Hypothalamus (tissue), 51 donors: Measurements from ENCODE around the gene PLEKHG3.
A peak's percentile ranks its signal among the peaks of the same experiment; 100 is the strongest.

Experiments used
- DNase-seq, 51 donors: peaks; one replicate each; lab custom pipeline; 2025; lab: John Stamatoyannopoulos, UW

PLEKHG3 gene

GRCh38 chr14:64704743-64705380 is 638 bp downstream of the PLEKHG3 start:
- peak in 11 of 51 donors; percentile 38 to 82 (median 52) for DNase-seq

DNA sequence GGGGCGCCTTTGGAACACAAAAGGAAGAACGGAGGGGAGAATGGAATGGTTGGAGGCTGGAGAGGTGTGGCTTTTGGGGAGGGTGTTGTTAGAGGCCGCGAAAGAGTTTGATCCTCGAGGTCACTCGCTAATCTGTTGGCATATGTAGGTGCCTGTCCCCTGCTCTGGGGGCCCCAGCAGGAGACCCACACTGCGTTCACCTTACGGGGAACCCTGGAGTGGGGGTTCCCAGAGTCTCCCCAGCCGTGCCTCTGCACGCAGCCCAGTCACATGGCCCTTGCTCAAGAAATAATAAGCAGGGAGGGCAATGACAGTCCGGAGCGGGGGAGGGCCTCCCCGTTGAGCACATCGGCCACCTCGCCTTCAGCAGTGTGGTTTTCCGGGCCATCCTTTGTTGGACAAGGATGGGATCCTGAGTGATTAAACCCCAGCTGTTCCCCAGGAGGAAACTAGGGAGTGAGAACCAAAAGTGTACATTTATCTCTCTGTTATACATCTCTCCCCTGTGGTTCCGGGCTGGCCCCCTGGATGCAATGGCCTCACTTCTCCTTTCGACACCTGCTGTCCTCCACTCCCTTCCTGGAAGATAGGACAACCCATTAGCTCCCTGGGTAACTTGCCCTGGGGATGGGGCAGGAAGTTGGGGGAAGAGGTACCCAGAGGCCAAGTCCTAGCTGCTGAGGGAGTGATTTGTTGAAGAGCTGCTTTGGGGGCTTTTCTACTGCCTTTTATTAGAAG is 1.3 kb downstream of the PLEKHG3 start:
- peak in 32 of 51 donors; percentile 22 to 79 (median 48) for DNase-seq

GRCh38 chr14:64706119-64706592 is 1.9 kb downstream of the PLEKHG3 start:
- DNase-seq, result no peak

- DNase-seq, result peak in 45 of 51 donors; percentile 28 to 94 (median 75)
These were observed 2.5 kb downstream of the PLEKHG3 start for GRCh38 chr14:64706593-64707193.

GRCh38 chr14:64707661-64708060 is 3.4 kb downstream of the PLEKHG3 start:
- peak in 1 of 51 donors; percentile 21 for DNase-seq

- peak in 33 of 51 donors; percentile 20 to 68 (median 40) for DNase-seq
These were observed 4.2 kb downstream of the PLEKHG3 start for GRCh38 chr14:64708148-64709004.

DNA sequence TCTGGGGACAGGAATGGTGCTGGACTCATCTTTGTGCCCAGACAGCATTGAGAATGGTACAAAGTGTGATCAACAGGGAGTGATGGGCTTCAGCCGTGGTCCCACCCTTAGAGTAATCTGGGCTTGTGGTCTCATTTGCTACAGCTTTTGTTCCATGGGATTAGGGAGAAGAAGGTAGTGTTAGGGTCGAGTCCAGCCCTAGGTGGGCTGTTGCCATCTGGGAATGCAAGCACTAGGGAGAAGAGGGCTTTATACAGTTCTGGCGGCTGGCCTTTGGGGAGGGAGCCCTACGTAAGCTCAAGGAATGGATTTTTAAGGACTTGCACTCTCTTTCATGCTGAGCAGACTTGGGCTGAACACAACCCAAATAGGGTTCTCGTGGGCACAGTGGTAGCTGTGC is 4.9 kb downstream of the PLEKHG3 start:
- DNase-seq, result peak in 1 of 51 donors; percentile 57

DNA sequence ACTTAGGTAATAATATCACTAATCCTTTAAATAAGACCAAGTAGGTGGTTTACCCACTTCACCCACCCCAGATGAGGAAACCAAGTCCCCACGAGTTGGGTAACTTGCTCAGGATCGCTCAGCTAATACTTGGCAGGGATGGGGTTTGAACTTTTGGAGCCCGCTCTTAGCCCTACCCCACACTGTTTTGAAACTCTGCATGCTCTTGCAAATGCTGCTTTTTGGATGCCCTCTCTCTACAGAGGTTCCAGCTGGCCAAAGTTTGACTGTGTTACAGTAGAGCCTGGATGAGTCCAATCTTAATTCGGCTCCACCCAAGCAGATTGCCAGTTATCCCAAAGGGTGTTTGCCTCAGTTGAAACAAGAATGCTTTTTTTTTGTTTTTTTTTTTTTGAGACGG is 6.8 kb downstream of the PLEKHG3 start:
- DNase-seq, result no peak

DNA sequence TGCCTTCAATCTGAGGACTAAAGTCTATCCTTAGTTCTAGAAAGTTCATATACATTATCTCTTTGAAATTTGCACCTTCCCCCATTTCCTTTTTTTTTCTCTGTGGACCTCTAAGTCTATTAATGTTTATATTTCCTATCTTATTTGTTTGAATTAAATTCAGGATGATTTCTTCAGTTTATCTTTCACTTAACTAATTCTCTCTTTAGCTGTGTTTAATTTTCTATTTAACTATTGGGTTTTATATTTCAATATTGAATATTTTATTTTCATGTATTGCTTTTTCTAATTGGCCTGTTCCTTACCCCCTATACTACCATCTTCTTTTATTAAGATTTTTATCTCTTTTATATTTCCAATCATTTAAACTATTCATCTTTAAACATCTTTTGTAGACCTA is 9.5 kb downstream of the PLEKHG3 start:
- no peak for DNase-seq

- DNase-seq, result no peak
These were observed 10.3 kb downstream of the PLEKHG3 start for GRCh38 chr14:64714432-64715025.

DNA sequence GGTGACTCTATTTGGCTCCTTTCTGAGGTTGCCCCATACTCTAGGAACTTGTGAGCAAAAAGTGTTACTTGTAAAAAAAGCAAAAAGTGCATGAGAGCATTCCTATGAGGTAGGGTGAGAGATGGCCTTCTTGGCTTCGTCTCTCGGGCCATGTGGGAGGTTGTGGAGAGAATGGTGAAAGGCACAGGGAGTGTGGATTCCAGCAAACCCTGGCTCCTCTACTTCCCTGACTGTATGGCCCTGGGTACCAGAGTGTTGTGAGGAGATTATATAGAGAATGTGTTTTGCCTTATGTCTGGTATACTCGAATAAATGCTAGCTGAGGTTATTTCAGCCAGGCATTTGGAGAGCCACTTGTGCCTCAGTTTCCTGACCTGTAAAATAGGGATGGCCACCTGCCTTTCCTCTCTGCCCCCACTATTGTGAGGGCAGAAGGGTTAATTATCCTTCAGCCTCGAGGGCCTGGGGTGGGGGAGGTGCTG is 11.0 kb downstream of the PLEKHG3 start:
- DNase-seq, result peak in 3 of 51 donors; percentile 49 to 67 (median 64)

DNA sequence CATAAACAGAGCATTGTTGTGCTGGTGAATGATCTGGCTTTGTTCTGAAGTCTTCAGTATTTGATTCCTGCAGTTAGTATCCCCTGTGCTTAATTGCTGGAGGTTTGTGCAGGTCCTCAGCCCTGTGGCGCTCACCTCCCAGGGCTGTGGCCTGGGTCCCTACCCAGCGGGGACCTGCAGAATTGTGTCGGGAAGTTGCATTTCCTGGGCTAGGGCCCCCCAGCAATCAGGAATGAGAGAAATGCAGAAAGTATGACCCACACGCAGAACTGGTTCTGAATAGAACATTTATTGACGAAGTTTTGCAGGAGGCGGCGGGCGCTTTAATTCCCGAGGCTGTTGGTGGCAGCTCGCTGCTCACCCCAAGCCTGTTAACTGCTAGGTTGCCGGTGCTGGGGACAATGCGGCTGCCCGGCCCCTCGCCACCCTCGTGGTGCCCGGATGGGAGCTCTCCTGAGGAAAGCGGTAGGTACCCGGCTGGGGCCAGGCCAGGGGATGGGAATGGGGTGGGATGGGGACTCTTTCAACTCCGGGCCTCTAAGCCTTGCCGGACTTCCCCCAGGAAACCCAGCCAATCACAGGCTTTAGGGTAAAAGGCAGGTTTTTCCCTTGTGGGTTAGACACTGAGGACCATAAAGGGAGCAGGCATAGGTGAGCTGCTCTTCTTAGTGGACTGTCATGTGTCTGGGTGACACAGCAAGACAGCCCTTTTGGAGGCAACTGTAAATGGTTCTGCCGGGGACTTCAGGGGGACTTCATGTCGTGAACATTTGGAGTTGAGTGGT is 11.6 kb downstream of the PLEKHG3 start:
- peak in 35 of 51 donors; percentile 22 to 89 (median 48) for DNase-seq

DNA sequence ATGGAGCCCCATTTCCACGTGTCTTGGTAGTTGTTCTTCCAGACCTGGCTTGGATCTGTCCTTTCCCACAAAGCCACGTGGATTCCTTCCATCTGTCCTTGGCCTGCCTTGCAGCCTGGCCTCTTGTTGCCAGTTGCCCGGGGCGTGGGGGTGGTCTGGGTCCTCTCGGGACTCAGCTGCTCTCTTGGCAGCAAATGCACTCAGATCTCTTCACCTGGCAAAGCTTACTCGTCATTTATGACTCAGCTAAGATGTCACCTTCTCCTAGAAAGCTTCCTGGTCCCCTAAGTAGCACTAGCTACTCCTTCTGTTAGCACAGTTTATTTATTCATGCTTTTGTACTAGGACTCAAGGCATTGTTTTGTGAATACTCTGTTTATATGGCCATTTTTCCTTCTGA is 13.6 kb downstream of the PLEKHG3 start:
- DNase-seq, result peak in 14 of 51 donors; percentile 13 to 51 (median 28)

- no peak for DNase-seq
These were observed 14.5 kb downstream of the PLEKHG3 start for GRCh38 chr14:64718762-64719161.

GRCh38 chr14:64719601-64720000 is 15.4 kb downstream of the PLEKHG3 start:
- no peak for DNase-seq

DNA sequence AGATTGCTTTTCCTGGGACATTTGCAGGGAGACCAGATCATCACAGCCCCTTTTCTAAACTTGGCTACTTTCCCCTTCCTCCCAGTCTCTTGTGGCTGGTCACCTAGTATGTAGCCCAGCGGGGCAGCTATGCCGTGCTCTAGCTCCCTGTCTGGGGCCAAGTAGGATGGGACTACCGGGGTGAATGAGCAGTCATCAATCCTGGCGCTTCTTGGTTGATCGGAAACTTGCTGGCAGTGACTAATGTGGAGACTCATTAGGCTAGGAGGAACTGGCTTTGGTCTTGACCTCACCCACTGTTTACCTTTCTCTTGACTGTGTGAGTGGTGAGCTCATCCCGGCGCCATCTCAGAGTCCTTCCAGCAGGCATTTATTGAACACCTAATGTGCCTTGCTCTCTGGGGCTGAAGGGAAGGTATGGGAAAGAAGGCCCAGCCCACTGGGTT is 15.9 kb downstream of the PLEKHG3 start:
- DNase-seq, result no peak

DNA sequence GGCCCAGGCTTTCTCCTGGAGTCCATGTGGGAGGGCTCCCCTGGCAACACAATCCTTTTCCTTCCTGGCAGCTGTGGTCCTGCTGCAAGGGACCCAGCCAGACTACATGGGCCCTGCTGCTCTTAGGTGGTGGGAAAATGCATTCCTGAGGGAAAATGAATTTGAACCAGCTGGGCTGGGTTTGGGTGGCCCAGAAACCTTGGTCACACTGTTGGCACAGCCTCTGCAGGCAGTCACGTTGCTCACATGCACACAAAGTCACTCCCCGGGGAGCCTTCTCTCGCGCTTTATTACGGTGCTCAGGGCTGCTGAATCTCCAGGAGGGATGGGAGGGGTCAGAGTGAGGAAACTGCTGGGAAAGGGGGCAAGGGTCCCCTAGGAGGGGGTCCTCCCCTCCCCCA is 17.2 kb downstream of the PLEKHG3 start:
- DNase-seq, result peak in 11 of 51 donors; percentile 21 to 67 (median 44)

DNA sequence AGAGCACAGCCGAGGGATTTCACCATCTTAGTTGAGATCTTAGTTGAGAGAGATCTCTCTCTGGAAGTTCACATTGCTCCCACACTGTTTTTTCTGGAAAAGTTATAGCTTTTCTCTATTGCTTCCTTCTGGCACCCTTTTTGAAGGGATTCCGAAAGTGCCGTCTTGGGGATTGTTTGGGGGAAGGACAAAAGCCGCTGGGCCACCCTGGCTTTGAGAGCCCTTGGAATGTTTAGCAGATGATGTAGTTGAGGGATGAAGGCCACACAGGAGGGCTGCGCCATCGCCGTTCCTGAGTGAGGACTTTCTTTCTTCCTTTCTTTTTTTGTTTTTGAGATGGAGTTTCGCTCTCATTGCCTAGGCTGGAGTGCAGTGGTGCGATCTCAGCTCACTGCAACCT is 17.7 kb downstream of the PLEKHG3 start:
- DNase-seq, result no peak

GRCh38 chr14:64722842-64723447 is 18.7 kb downstream of the PLEKHG3 start:
- DNase-seq, result no peak
